OCI-LY7 (cell line): Measurements from ENCODE around the gene TMEM61.

ENCODE experiments used
- CTCF ChIP-seq: fragments of 200-600 bp; sonication (generic); conservative IDR thresholded peaks from 2 replicates; pipeline ENCODE4 v1.5.1; 2014; ENCODE audit warnings: mild to moderate bottlenecking, antibody characterized with exemption, low read length, moderate library complexity, mixed read lengths
- EZH2phosphoT487 ChIP-seq: fragments of 200-600 bp; sonication (generic); IDR thresholded peaks from 2 replicates; pipeline ENCODE4 v1.6.1; 2018; ENCODE audit warnings: low read depth, borderline replicate concordance, mild to moderate bottlenecking, mixed run types, antibody characterized with exemption, low read length, moderate library complexity, mixed read lengths

DNA sequence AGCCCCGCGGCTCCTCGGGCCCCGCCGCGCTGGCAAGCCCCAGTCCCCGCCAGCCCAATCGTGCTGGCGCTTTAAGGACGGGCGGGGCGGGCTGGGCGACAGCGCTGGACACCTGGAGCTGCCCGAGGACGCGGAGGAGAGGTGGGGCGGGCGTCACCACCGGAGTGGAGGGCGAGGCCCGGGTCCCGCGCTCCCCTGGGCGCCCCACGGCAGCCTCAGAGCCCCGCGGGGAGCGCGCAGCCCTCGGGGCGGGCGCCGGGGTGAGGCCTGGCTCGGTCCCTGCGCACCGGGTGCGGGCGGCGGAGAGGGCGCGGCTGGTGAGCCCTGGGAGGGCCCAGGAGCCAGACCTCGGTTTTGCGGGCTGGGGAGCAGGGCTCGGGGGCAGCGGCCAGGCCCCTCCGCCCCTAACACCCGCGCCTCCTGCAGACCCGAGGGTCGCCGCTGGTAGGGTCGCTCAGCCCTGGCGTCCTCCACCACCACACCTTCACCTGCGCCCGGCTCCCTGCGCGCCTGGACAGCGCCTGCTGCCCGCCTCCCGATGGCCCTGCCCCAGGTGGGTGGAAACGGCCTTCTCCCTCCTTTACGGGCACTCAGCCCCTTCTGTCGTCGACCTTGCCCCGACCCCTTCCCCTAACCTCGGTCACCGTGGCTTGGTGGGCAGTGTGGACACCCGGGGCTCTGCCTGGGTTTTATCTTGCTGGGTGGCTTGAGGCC lies at the start of gene TMEM61:
- TF ChIP-seq CTCF, result no peak
- TF ChIP-seq EZH2phosphoT487, result no peak
